Measurements from ENCODE around the gene LDLR. TPM values are rescaled to one million over a fixed set of nuclear protein-coding genes. Genes with fewer than 3 reads are reported as not detected.
A peak's percentile ranks its signal among the peaks of the same experiment; 100 is the strongest.

LDLR gene
- total and polyA plus RNA-seq, 2 donors (not counting 1 experiment from before 2014, with no cell fraction given) = 1.8 to 4.8 TPM

GRCh38 chr19:11054200-11054599 is 35.1 kb upstream of the LDLR start:
- H3K27ac ChIP-seq (ENCODE audit: low read length in 2 of 2) = no peak overlapping the region
- no peak overlapping the region for H3K27ac Mint-ChIP-seq
- peaks cover 76% of the 10 kb centered on the region for H4K20me1 ChIP-seq (ENCODE audit: control insufficient read depth, insufficient read depth, low read length, poor library complexity, severe bottlenecking)
- no peaks in the 10 kb centered on the region for H3K9me3 Mint-ChIP-seq (ENCODE audit: insufficient read depth)
- H3K36me3 ChIP-seq (replicated peaks in 1 of 2; ENCODE audit: control extremely low read depth in 1 of 2, control insufficient read depth in 1 of 2, extremely low read depth in 1 of 2, insufficient read depth in 2 of 2, low read length in 1 of 2) = peaks cover 0 to 15% of the 10 kb centered on the region in 2 experiments
- peak; percentile 12 for DNase-seq
- H3K27me3 ChIP-seq (replicated peaks in 1 of 4; ENCODE audit: control extremely low read depth in 1 of 4, control insufficient read depth in 3 of 4, insufficient read depth in 4 of 4, low read length in 3 of 4) = peaks cover 0 to 47% (median 7%) of the 10 kb centered on the region in 4 experiments
- H3K4me1 Mint-ChIP-seq = peaks cover 47% of the 10 kb centered on the region
- TF ChIP-seq CTCF (IDR thresholded peaks at IDR 0.05) (no peak), EZH2 (IDR thresholded peaks at IDR 0.05; ENCODE audit: borderline replicate concordance, insufficient read depth, low read depth, low read length, poor library complexity, severe bottlenecking) (no peak)
- H3K4me3 Mint-ChIP-seq = no peak overlapping the region
- POLR2A ChIA-PET = no interaction called here
- CTCF ChIA-PET = no interaction called here
- no peak for ATAC-seq (ENCODE audit: low read depth)
- no peak overlapping the region for H2AFZ ChIP-seq (ENCODE audit: insufficient read depth, low read depth, low read length, poor library complexity, severe bottlenecking)
- H3K9ac ChIP-seq (ENCODE audit: low read length) = no peak overlapping the region
- H3K4me2 ChIP-seq (replicated peaks; ENCODE audit: low read depth, low read length, poor library complexity, severe bottlenecking) = peak overlapping the region; percentile 20
- intact Hi-C loops (cut with micrococcal nuclease) = no loop called here
- peaks cover 19% of the 10 kb centered on the region for H3K79me2 ChIP-seq (ENCODE audit: control insufficient read depth, insufficient read depth, low read length)
- whole genome bisulfite sequencing (ENCODE audit: insufficient coverage) = 93% methylated on average over 8 of the region's 8 CpGs
- peaks cover 51 to 55% of the 10 kb centered on the region in 2 donors for H3K4me1 ChIP-seq (ENCODE audit: control insufficient read depth in 2 of 2, insufficient read depth in 2 of 2, low read length in 2 of 2)
- peaks cover 0 to 14% (median 0%) of the 10 kb centered on the region in 3 donors for H3K9me3 ChIP-seq (ENCODE audit: control extremely low read depth in 1 of 3, control insufficient read depth in 2 of 3, insufficient read depth in 1 of 3, low read length in 2 of 3)
- peaks cover 8% of the 10 kb centered on the region for H3K27me3 Mint-ChIP-seq
- no peak overlapping the region for H3K4me3 ChIP-seq (ENCODE audit: control extremely low read depth in 1 of 5, extremely low read depth in 1 of 5, insufficient read depth in 1 of 5, low read depth in 2 of 5, low read length in 4 of 5)

- H3K9me3 Mint-ChIP-seq (ENCODE audit: insufficient read depth) = no peaks in the 10 kb centered on the region
- no peak overlapping the region for H3K27ac ChIP-seq (ENCODE audit: low read length in 2 of 2)
- WGBS (ENCODE audit: insufficient coverage) = 95% methylated on average over 7 of the region's 8 CpGs
- no peak overlapping the region for H3K9ac ChIP-seq (ENCODE audit: low read length)
- peaks cover 0 to 14% (median 0%) of the 10 kb centered on the region in 3 donors for H3K9me3 ChIP-seq (ENCODE audit: control extremely low read depth in 1 of 3, control insufficient read depth in 2 of 3, insufficient read depth in 1 of 3, low read length in 2 of 3)
- no peak for DNase-seq
- POLR2A ChIA-PET = no interaction called here
- ATAC-seq (ENCODE audit: low read depth) = no peak
- H3K4me1 ChIP-seq (ENCODE audit: control insufficient read depth in 2 of 2, insufficient read depth in 2 of 2, low read length in 2 of 2) = peaks cover 46 to 51% of the 10 kb centered on the region in 2 donors
- H3K79me2 ChIP-seq (ENCODE audit: control insufficient read depth, insufficient read depth, low read length) = peaks cover 19% of the 10 kb centered on the region
- CTCF ChIA-PET = no interaction called here
- no peak for TF ChIP-seq CTCF (IDR thresholded peaks at IDR 0.05)
- TF ChIP-seq EZH2 (IDR thresholded peaks at IDR 0.05; ENCODE audit: borderline replicate concordance, insufficient read depth, low read depth, low read length, poor library complexity, severe bottlenecking) = no peak
- no peak overlapping the region for H3K4me3 ChIP-seq (ENCODE audit: control extremely low read depth in 1 of 5, extremely low read depth in 1 of 5, insufficient read depth in 1 of 5, low read depth in 2 of 5, low read length in 4 of 5)
- H4K20me1 ChIP-seq (ENCODE audit: control insufficient read depth, insufficient read depth, low read length, poor library complexity, severe bottlenecking) = peaks cover 72% of the 10 kb centered on the region
- intact Hi-C loops (cut with micrococcal nuclease) = no loop called here
- H3K4me3 Mint-ChIP-seq = no peak overlapping the region
- H3K36me3 ChIP-seq (replicated peaks in 1 of 2; ENCODE audit: control extremely low read depth in 1 of 2, control insufficient read depth in 1 of 2, extremely low read depth in 1 of 2, insufficient read depth in 2 of 2, low read length in 1 of 2) = peaks cover 0 to 17% of the 10 kb centered on the region in 2 experiments
- H3K27me3 ChIP-seq (replicated peaks in 1 of 4; ENCODE audit: control extremely low read depth in 1 of 4, control insufficient read depth in 3 of 4, insufficient read depth in 4 of 4, low read length in 3 of 4) = peaks cover 0 to 47% (median 7%) of the 10 kb centered on the region in 4 experiments
- peaks cover 8% of the 10 kb centered on the region for H3K27me3 Mint-ChIP-seq
- H3K4me2 ChIP-seq (replicated peaks; ENCODE audit: low read depth, low read length, poor library complexity, severe bottlenecking) = no peak overlapping the region
- no peak overlapping the region for H2AFZ ChIP-seq (ENCODE audit: insufficient read depth, low read depth, low read length, poor library complexity, severe bottlenecking)
- peaks cover 43% of the 10 kb centered on the region for H3K4me1 Mint-ChIP-seq
- H3K27ac Mint-ChIP-seq = no peak overlapping the region
Observed at GRCh38 chr19:11054628-11055027, 34.6 kb upstream of the LDLR start.
